ENCODE measurements around the gene PYGM.

DNA sequence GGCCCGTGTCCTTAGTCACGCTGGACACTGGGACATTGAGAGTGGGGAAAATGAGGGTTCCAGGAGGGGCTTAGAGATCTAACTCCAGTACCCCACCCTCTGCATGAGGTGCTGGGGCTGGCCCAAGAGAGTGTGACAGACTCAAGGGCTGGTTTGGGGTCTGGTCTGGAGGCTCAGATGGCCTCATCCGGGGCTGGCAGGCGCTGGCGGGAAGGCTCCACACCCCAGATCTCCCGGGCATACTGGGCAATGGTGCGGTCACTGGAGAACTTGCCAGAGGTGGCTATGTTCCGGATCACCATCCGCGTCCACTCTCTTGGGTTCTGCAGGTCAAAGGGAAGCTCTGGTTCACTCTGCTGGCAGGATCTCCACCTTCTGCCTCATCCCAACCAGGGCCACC is 13.3 kb downstream of the PYGM start:
- TF ChIP-seq, protein P1, sequence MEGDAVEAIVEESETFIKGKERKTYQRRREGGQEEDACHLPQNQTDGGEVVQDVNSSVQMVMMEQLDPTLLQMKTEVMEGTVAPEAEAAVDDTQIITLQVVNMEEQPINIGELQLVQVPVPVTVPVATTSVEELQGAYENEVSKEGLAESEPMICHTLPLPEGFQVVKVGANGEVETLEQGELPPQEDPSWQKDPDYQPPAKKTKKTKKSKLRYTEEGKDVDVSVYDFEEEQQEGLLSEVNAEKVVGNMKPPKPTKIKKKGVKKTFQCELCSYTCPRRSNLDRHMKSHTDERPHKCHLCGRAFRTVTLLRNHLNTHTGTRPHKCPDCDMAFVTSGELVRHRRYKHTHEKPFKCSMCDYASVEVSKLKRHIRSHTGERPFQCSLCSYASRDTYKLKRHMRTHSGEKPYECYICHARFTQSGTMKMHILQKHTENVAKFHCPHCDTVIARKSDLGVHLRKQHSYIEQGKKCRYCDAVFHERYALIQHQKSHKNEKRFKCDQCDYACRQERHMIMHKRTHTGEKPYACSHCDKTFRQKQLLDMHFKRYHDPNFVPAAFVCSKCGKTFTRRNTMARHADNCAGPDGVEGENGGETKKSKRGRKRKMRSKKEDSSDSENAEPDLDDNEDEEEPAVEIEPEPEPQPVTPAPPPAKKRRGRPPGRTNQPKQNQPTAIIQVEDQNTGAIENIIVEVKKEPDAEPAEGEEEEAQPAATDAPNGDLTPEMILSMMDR (IDR thresholded peaks at IDR 0.05), result no peak
- no peak for TF ChIP-seq ZFX (IDR thresholded peaks at IDR 0.05; ENCODE audit: borderline replicate concordance)
